ENCODE measurements around the gene PLXNA2. TPM values are rescaled to one million over a fixed set of nuclear protein-coding genes. Genes with fewer than 3 reads are reported as not detected.

PLXNA2 gene
- total RNA-seq, 1 experiment from 2014 or later = 0.89 TPM

DNA sequence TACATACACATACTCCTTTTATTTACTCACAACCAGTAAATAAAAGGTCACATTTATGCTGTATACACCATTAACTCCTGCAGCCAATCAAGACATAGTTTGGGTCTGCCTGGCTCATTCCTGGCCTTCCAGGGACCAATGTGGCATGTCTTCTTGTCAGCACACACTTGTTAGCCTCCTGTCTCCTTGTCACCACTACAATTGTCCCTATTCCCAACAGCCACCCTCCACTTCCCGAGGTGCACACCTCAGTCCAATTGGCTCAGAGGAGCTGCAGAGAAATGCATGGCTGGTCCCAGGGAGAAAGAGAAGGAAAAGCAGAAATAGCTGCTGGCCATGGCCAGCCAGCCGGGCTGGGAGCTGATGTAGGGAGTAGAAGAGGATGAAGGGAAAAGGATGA is 116.9 kb downstream of the PLXNA2 start:
- Histone ChIP-seq H4K20me1 (ENCODE audit: insufficient read depth) (no peaks in the 10 kb centered on the region), H3K36me3 (ENCODE audit: control insufficient read depth in 1 of 2, insufficient read depth in 2 of 2, low read length in 2 of 2) (no peaks in the 10 kb centered on the region), H2AFZ (ENCODE audit: low read depth, low read length, poor library complexity, severe bottlenecking) (no peak overlapping the region), H3K27me3 (ENCODE audit: insufficient read depth, low read length) (0 out of 2 replicates have a peak, but pooled peaks cover 4% of the 10 kb centered on the region), H3K9me3 (ENCODE audit: control insufficient read depth in 1 of 2, insufficient read depth in 1 of 2, low read depth in 1 of 2, low read length in 2 of 2) (no peaks in the 10 kb centered on the region), H3K79me2 (ENCODE audit: insufficient read depth, low read length) (no peaks in the 10 kb centered on the region), H3K4me1 (ENCODE audit: control insufficient read depth in 1 of 2, insufficient read depth in 2 of 2, low read length in 2 of 2) (peaks cover under 1 to 6% of the 10 kb centered on the region in 2 experiments; a peak in 3 of 4 replicates), H3K4me3 (replicated peaks in 1 of 2; ENCODE audit: low read depth in 1 of 2, low read length in 2 of 2) (no peak overlapping the region), H3K9ac (ENCODE audit: low read length) (no peak overlapping the region), H3K27ac (ENCODE audit: low read depth, low read length) (no peak overlapping the region), H3K4me2 (ENCODE audit: low read length) (no peak overlapping the region), H3K9me2 (ENCODE audit: insufficient read depth) (no peaks in the 10 kb centered on the region)
- RAD21 ChIA-PET (ENCODE audit: low non-redundant PET in 1 of 2, low total read pairs in 2 of 2, uncharacterized antibody in 2 of 2, unreplicated experiment in 2 of 2) = no interaction called here
- no TSS peak for BruUV-seq (replicated peaks)
- TF ChIP-seq CEBPB (IDR thresholded peaks at IDR 0.05; ENCODE audit: low read depth) (no peak), EZH2 (IDR thresholded peaks at IDR 0.05) (no peak), SIN3A (IDR thresholded peaks at IDR 0.05; ENCODE audit: low read depth) (no peak), SP1 (IDR thresholded peaks at IDR 0.05; ENCODE audit: low read depth) (no peak), POLR2A (IDR thresholded peaks at IDR 0.05; ENCODE audit: borderline replicate concordance, extremely low read depth, insufficient read depth, insufficient read length) (no peak)
- TF ChIP-seq, protein P1, sequence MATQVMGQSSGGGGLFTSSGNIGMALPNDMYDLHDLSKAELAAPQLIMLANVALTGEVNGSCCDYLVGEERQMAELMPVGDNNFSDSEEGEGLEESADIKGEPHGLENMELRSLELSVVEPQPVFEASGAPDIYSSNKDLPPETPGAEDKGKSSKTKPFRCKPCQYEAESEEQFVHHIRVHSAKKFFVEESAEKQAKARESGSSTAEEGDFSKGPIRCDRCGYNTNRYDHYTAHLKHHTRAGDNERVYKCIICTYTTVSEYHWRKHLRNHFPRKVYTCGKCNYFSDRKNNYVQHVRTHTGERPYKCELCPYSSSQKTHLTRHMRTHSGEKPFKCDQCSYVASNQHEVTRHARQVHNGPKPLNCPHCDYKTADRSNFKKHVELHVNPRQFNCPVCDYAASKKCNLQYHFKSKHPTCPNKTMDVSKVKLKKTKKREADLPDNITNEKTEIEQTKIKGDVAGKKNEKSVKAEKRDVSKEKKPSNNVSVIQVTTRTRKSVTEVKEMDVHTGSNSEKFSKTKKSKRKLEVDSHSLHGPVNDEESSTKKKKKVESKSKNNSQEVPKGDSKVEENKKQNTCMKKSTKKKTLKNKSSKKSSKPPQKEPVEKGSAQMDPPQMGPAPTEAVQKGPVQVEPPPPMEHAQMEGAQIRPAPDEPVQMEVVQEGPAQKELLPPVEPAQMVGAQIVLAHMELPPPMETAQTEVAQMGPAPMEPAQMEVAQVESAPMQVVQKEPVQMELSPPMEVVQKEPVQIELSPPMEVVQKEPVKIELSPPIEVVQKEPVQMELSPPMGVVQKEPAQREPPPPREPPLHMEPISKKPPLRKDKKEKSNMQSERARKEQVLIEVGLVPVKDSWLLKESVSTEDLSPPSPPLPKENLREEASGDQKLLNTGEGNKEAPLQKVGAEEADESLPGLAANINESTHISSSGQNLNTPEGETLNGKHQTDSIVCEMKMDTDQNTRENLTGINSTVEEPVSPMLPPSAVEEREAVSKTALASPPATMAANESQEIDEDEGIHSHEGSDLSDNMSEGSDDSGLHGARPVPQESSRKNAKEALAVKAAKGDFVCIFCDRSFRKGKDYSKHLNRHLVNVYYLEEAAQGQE (IDR thresholded peaks at IDR 0.05; ENCODE audit: low read depth) = no peak
- TF ChIP-seq, protein P2, sequence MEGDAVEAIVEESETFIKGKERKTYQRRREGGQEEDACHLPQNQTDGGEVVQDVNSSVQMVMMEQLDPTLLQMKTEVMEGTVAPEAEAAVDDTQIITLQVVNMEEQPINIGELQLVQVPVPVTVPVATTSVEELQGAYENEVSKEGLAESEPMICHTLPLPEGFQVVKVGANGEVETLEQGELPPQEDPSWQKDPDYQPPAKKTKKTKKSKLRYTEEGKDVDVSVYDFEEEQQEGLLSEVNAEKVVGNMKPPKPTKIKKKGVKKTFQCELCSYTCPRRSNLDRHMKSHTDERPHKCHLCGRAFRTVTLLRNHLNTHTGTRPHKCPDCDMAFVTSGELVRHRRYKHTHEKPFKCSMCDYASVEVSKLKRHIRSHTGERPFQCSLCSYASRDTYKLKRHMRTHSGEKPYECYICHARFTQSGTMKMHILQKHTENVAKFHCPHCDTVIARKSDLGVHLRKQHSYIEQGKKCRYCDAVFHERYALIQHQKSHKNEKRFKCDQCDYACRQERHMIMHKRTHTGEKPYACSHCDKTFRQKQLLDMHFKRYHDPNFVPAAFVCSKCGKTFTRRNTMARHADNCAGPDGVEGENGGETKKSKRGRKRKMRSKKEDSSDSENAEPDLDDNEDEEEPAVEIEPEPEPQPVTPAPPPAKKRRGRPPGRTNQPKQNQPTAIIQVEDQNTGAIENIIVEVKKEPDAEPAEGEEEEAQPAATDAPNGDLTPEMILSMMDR (IDR thresholded peaks at IDR 0.05 in 2 of 3, conservative IDR thresholded peaks at IDR 0.05 in 1 of 3; ENCODE audit: borderline replicate concordance in 1 of 3, insufficient read depth in 1 of 3, low read depth in 2 of 3, low read length in 2 of 3) = no peak
- CTCF ChIA-PET = no interaction called here
- ATAC-seq (no peak), DNase-seq (ENCODE audit: low read depth, low spot score) (no peak)
- intact Hi-C loops (cut with micrococcal nuclease) = no loop called here
- POLR2A ChIA-PET = no interaction called here

Measured in HCT116 (cell line).